GM12873 (cell line): ENCODE data around the gene RASAL2.

Experiments
- CTCF ChIP-seq: IDR thresholded peaks from 2 replicates; pipeline ENCODE4 v1.5.1; 2012; ENCODE audit warnings: low read depth, mild to moderate bottlenecking, moderate library complexity, low read length, control low read depth; ENCODE audit not compliant: insufficient read depth; ENCODE audit errors: missing control alignments

The RASAL2 gene

GRCh38 chr1:178093494-178093950 is 382 bp upstream of the RASAL2 start:
- no peak for TF ChIP-seq CTCF

GRCh38 chr1:178094739-178095645 is 1.1 kb downstream of the RASAL2 start:
- TF ChIP-seq CTCF, result no peak

GRCh38 chr1:178096421-178096820 is 2.5 kb downstream of the RASAL2 start:
- TF ChIP-seq CTCF, result no peak

GRCh38 chr1:178098262-178098661 is 4.4 kb downstream of the RASAL2 start:
- TF ChIP-seq CTCF, result no peak

GRCh38 chr1:178101266-178101630 is 7.3 kb downstream of the RASAL2 start:
- no peak for TF ChIP-seq CTCF

- no peak for TF ChIP-seq CTCF
These were observed 7.8 kb downstream of the RASAL2 start for GRCh38 chr1:178101654-178102053.

- no peak for TF ChIP-seq CTCF
These were observed 8.3 kb downstream of the RASAL2 start for GRCh38 chr1:178102218-178102617.
